Measurements from ENCODE around the gene MGME1.
A peak's percentile ranks its signal among the peaks of the same experiment; 100 is the strongest.

Gene MGME1

GRCh38 chr20:17968366-17969277, at the start of gene MGME1, which contains the start of gene SNX5:
Gene MGME1, plus strand, starts transcription at chr20:17969018. Its CDS starts 842 bp downstream, at chr20:17969860.
Gene SNX5, minus strand, starts transcription at chr20:17968794. Its CDS starts 369 bp downstream, at chr20:17968425.
- DNase-seq = peak; percentile 95

- no peak for DNase-seq
Observed at GRCh38 chr20:17919149-17919548, 49.7 kb upstream of the MGME1 start.

GRCh38 chr20:17921774-17922173, 47.0 kb upstream of the MGME1 start:
- no peak for DNase-seq

- DNase-seq = no peak
Observed at GRCh38 chr20:17925141-17925939, 43.5 kb upstream of the MGME1 start.

- no peak for DNase-seq
Observed at GRCh38 chr20:17925940-17926300, 42.9 kb upstream of the MGME1 start.

GRCh38 chr20:17928211-17928611, 40.6 kb upstream of the MGME1 start:
- no peak for DNase-seq

GRCh38 chr20:17928633-17929311, 40.0 kb upstream of the MGME1 start:
- DNase-seq = no peak

GRCh38 chr20:17931513-17931912, 37.3 kb upstream of the MGME1 start:
- no peak for DNase-seq

GRCh38 chr20:17932396-17932795, 36.4 kb upstream of the MGME1 start:
- no peak for DNase-seq

GRCh38 chr20:17933121-17933520, 35.7 kb upstream of the MGME1 start:
- no peak for DNase-seq

GRCh38 chr20:17933711-17934110, 35.1 kb upstream of the MGME1 start:
- no peak for DNase-seq

- no peak for DNase-seq
Observed at GRCh38 chr20:17934141-17934862, 34.5 kb upstream of the MGME1 start.

GRCh38 chr20:17935186-17935585, 33.6 kb upstream of the MGME1 start:
- DNase-seq = no peak

GRCh38 chr20:17935761-17936160, 33.1 kb upstream of the MGME1 start:
- no peak for DNase-seq

- no peak for DNase-seq
Observed at GRCh38 chr20:17936286-17936760, 32.5 kb upstream of the MGME1 start.

- DNase-seq = no peak
Observed at GRCh38 chr20:17936761-17937732, 31.8 kb upstream of the MGME1 start.

- no peak for DNase-seq
Observed at GRCh38 chr20:17938871-17939619, 29.8 kb upstream of the MGME1 start.

- DNase-seq = no peak
Observed at GRCh38 chr20:17939622-17940223, 29.1 kb upstream of the MGME1 start.

GRCh38 chr20:17940224-17940971, 28.4 kb upstream of the MGME1 start:
- no peak for DNase-seq

All from SIG-M5 (cell line).